ENCODE measurements around the gene RAB20. TPM values are rescaled to one million over a fixed set of nuclear protein-coding genes. Genes with fewer than 3 reads are reported as not detected.

RAB20 gene
- total and polyA plus RNA-seq, 9 of the 15 experiments (the other 6 are each of a cell fraction or from before 2014, with no cell fraction given) = 0.62 to 9.2 (median 5.4) TPM

DNA sequence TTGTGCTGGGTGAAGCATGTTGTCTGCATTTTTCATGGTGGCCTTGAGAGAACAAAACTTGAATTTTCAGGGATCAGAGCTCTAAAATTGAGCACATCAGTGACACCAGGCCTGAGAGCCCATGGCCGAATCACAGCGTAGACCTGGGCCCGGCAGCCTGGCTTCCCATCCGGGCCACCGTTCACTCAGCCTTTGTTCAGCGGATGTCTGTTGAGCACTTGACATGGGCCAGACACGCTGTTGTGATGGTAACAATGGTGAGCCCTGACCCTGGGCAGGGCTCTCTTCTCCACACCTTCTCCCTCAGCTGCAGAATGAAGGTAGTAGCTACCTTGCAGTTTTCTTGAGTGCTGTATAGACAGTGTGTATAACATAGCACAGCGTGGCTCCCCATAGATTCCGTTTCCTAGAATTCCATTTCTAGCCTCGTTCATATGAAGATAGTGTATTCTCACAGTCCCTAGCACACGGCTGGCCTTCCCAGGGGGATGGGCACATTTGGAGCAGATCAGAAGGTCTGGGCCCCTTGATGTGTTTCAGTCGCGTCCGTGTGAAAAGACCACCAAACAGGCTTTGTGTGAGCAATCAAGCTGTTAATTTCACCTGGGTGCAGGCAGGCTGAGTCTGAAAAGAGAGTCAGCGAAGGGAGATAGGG, 75.3 kb downstream of the RAB20 start (continued):
- TF ChIP-seq, protein P1, sequence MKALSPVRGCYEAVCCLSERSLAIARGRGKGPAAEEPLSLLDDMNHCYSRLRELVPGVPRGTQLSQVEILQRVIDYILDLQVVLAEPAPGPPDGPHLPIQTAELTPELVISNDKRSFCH (CRISPR knock-in tag; IDR thresholded peaks at IDR 0.05) = no peak
- TF ChIP-seq, protein P1 (tag; IDR thresholded peaks at IDR 0.05) = no peak
- TF ChIP-seq, protein P2, sequence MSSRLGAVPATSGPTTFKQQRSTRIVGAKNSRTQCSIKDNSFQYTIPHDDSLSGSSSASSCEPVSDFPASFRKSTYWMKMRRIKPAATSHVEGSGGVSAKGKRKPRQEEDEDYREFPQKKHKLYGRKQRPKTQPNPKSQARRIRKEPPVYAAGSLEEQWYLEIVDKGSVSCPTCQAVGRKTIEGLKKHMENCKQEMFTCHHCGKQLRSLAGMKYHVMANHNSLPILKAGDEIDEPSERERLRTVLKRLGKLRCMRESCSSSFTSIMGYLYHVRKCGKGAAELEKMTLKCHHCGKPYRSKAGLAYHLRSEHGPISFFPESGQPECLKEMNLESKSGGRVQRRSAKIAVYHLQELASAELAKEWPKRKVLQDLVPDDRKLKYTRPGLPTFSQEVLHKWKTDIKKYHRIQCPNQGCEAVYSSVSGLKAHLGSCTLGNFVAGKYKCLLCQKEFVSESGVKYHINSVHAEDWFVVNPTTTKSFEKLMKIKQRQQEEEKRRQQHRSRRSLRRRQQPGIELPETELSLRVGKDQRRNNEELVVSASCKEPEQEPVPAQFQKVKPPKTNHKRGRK (tag; IDR thresholded peaks at IDR 0.05) = no peak
- TF ChIP-seq, protein P3, sequence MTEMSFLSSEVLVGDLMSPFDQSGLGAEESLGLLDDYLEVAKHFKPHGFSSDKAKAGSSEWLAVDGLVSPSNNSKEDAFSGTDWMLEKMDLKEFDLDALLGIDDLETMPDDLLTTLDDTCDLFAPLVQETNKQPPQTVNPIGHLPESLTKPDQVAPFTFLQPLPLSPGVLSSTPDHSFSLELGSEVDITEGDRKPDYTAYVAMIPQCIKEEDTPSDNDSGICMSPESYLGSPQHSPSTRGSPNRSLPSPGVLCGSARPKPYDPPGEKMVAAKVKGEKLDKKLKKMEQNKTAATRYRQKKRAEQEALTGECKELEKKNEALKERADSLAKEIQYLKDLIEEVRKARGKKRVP (CRISPR knock-in tag; IDR thresholded peaks at IDR 0.05) = no peak
- TF ChIP-seq, protein P4, sequence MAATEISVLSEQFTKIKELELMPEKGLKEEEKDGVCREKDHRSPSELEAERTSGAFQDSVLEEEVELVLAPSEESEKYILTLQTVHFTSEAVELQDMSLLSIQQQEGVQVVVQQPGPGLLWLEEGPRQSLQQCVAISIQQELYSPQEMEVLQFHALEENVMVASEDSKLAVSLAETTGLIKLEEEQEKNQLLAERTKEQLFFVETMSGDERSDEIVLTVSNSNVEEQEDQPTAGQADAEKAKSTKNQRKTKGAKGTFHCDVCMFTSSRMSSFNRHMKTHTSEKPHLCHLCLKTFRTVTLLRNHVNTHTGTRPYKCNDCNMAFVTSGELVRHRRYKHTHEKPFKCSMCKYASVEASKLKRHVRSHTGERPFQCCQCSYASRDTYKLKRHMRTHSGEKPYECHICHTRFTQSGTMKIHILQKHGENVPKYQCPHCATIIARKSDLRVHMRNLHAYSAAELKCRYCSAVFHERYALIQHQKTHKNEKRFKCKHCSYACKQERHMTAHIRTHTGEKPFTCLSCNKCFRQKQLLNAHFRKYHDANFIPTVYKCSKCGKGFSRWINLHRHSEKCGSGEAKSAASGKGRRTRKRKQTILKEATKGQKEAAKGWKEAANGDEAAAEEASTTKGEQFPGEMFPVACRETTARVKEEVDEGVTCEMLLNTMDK (IDR thresholded peaks at IDR 0.05; ENCODE audit: borderline replicate concordance, insufficient read depth, low read depth, low read length, poor library complexity, severe bottlenecking) = no peak
- TF ChIP-seq PRMT5 (CRISPR knock-in tag; IDR thresholded peaks at IDR 0.05) = no peak
- TF ChIP-seq MCM7 (IDR thresholded peaks at IDR 0.05) = no peak
- no peak for TF ChIP-seq ZNF830 (CRISPR knock-in tag; IDR thresholded peaks at IDR 0.05)
- no peak for TF ChIP-seq BRD9 (IDR thresholded peaks at IDR 0.05; ENCODE audit: low read depth, partially characterized antibody)
